Heart right ventricle (tissue), 16 donors: ENCODE results near the gene CCHCR1. TPM values are rescaled to one million over a fixed set of nuclear protein-coding genes. Genes with fewer than 3 reads are reported as not detected.

Experiments
- ATAC-seq, 8 donors: fragments of 200-7000 bp; cut with Tn5 transposase; one replicate each; pipeline ENCODE4 v1.9.1; 2020; ENCODE audit warnings: mild to moderate bottlenecking in 8 of 8, moderate library complexity in 8 of 8, moderate number of reproducible peaks in 1 of 8
- DNase-seq, 2 donors: peaks; one replicate each; pipeline ENCODE4 v3.0.0-alpha.2; 2020
- H3K27ac ChIP-seq, 10 donors: fragments of 200-600 bp; sonication (generic) in 2 of 10; one replicate each; pipeline versions ENCODE4 v1.5.0 to v1.8.0; 2020 to 2022; ENCODE audit warnings: mild to moderate bottlenecking in 3 of 10
- H3K27me3 ChIP-seq, 7 donors: fragments of 200-600 bp; one replicate each; pipeline ENCODE4 v1.8.0; 2021 to 2022; ENCODE audit warnings: mild to moderate bottlenecking in 2 of 7
- H3K36me3 ChIP-seq, 9 donors: fragments of 200-600 bp; sonication (generic) in 1 of 9; one replicate each; pipeline versions ENCODE4 v1.5.0 to v1.8.0; 2020 to 2022; ENCODE audit warnings: mild to moderate bottlenecking in 2 of 9
- H3K4me1 ChIP-seq, 9 donors: fragments of 200-600 bp; sonication (generic) in 1 of 9; one replicate each; pipeline versions ENCODE4 v1.5.0 to v1.8.0; 2020 to 2022; ENCODE audit warnings: mild to moderate bottlenecking in 4 of 9
- H3K4me3 ChIP-seq, 10 donors: fragments of 200-600 bp; sonication (generic) in 2 of 10; one replicate each; pipeline versions ENCODE4 v1.5.0 to v1.8.0; 2020 to 2022; ENCODE audit warnings: mild to moderate bottlenecking in 7 of 10, moderate library complexity in 2 of 10
- H3K9me3 ChIP-seq, 11 donors: fragments of 200-600 bp in 10 of 11; sonication (generic) in 2 of 11; one replicate each; pipeline versions ENCODE4 v1.5.0 to v1.8.0; 2013 to 2022; ENCODE audit warnings: mild to moderate bottlenecking in 2 of 11, control low read depth in 1 of 11, moderate library complexity in 1 of 11
- CTCF ChIP-seq, 9 donors: fragments of 200-600 bp; sonication (generic) in 2 of 9; IDR thresholded peaks; one replicate each; pipeline versions ENCODE4 v1.5.0 to v1.8.0; 2021 to 2022; ENCODE audit warnings: antibody characterized with exemption in 9 of 9, mild to moderate bottlenecking in 5 of 9, moderate library complexity in 1 of 9
- WGBS, 2 donors: extraction: QIAGEN DNeasy Blood & Tissue Kit; methylation state at CpG; one replicate each; pipeline ENCODE4 v1.1.7; 2013; ENCODE audit warnings: inconsistent platforms in 1 of 2; 5-methylcytosine and 5-hydroxymethylcytosine counted together
- intact Hi-C, 10 donors: fragments of 100-400 bp; cut with DNase I; formaldehyde crosslinking; loops; one replicate each; pipeline versions ENCODE4 v1.11.1 to v1.14.2; 2022
- polyA plus RNA-seq, 2 donors: library from polyadenylated mRNA; stranded (reverse); fragments of 200-250 nt; gene quantifications; one replicate each; pipeline ENCODE4 v1.2.3, GENCODE V29; 2013
- total RNA-seq, 10 donors: library from RNA; stranded (reverse); fragmentation: NEBNext Ultra II Directional in 3 of 10; extraction: Animal tissue kit (Norgen Biotek cat#: 25700) in 3 of 10; gene quantifications; one replicate each; pipeline versions ENCODE4 v1.2.1 to v1.2.4, GENCODE V29; 2021 to 2023
- donor health status: Arrhythmogenic right ventricular cardiomyopathy.
- donor health status: ischemic (EF 13 %, LVEDD 7.1; RV severe dilation, severe dysfunction).
- donor health status: healthy with polysubstance abuse.
- donor health status: DM: no; HTN: yes; CAD: no.
- donor health status: DM: no; HTN: no; CAD: no.
- donor health status: ischemic (EF 25% LVEDD 6.9; RV normal size, moderate dysfunction).
- donor health status: ischemic (EF 25% LVEDD 5.7; RV mildly dilated, moderate dysfunction).
- donor health status: healthy.
- donor health status: DM: yes; HTN: yes; CAD: no.
- donor health status: Ischemic cardiomyopathy.
- donor health status: ischemic (EF 35%, LVEDD 5.7; RV mildly dilated, moderate dysfunction).
- donor health status: nonischemic (EF 11% LVEDD 7.7; RV severe dilation, severe dysfunction).
- donor health status: DM: yes; HTN: yes; CAD: no.
- donor health status: PGD.
- donor health status: ischemic (EF 29% LVEDD 5.4; RV normal size, mild dysfunction).
- donor health status: nonischemic (EF 23%, LVEDD 6.1; RV moderate dilation, normal function).

The CCHCR1 gene
- total and polyA plus RNA-seq, 12 donors, result 8.0 to 15.9 (median 11.2) TPM

GRCh38 chr6:31114970-31115849, 42.4 kb downstream of the CCHCR1 start:
- Histone ChIP-seq H3K36me3 (no peaks in the 10 kb centered on the region), H3K4me3 (peak overlapping the region in 5 of 10 donors; percentile 20 to 36 (median 25)), H3K27ac (peak overlapping the region; percentile 29 to 80 (median 66)), H3K4me1 (peaks cover 6 to 53% (median 40%) of the 10 kb centered on the region in 9 donors), H3K9me3 (no peaks in the 10 kb centered on the region), H3K27me3 (peaks cover 0 to 5% (median 0%) of the 10 kb centered on the region in 7 donors)
- no peak for DNase-seq
- WGBS, 2 donors, result 53 to 68% methylated on average over 9 of the region's 9 CpGs
- intact Hi-C loops, result no loop called here
- ATAC-seq, result peak in 6 of 8 donors; percentile 16 to 49 (median 40)
- peak in 5 of 9 donors; percentile 7 to 51 (median 36) for TF ChIP-seq CTCF (IDR thresholded peaks at IDR 0.05)

- Histone ChIP-seq H3K9me3 (no peaks in the 10 kb centered on the region), H3K4me3 (peak within 1 kb of the TSS in 5 of 10 donors; percentile 20 to 36 (median 25)), H3K27ac (peak within 1 kb of the TSS; percentile 29 to 80 (median 66)), H3K4me1 (peaks cover 6 to 53% (median 40%) of the 10 kb centered on the region in 9 donors), H3K27me3 (peaks cover 0 to 7% (median 0%) of the 10 kb centered on the region in 7 donors), H3K36me3 (no peaks in the 10 kb centered on the region)
- no peak for TF ChIP-seq CTCF (IDR thresholded peaks at IDR 0.05)
- ATAC-seq (peak; percentile 82 to 96 (median 90)), DNase-seq (peak; percentile 76 to 77)
- intact Hi-C loops, result no loop called here
- 2 to 22% methylated on average over 3 of the region's 3 CpGs for WGBS, 2 donors
Observed at GRCh38 chr6:31114541-31114878, 43.1 kb downstream of the CCHCR1 start, which contains the start of gene PSORS1C1. TSS of gene PSORS1C1 (plus strand) at chr6:31114800. CDS start at chr6:31129633, 14,833 bp downstream.

- Histone ChIP-seq H3K27ac (peak overlapping the region; percentile 29 to 80 (median 66)), H3K4me1 (peaks cover 6 to 53% (median 40%) of the 10 kb centered on the region in 9 donors), H3K36me3 (no peaks in the 10 kb centered on the region), H3K4me3 (peak overlapping the region in 3 of 10 donors; percentile 21 to 32 (median 25)), H3K9me3 (no peaks in the 10 kb centered on the region), H3K27me3 (peaks cover 0 to 11% (median 0%) of the 10 kb centered on the region in 7 donors)
- intact Hi-C loops, result no loop called here
- WGBS, 2 donors, result 68 to 69% methylated on average over 7 of the region's 7 CpGs
- DNase-seq (no peak), ATAC-seq (peak in 3 of 8 donors; percentile 3 to 12 (median 5))
- TF ChIP-seq CTCF (IDR thresholded peaks at IDR 0.05), result peak in 1 of 9 donors; percentile 11
Observed at GRCh38 chr6:31113861-31114540, 43.6 kb downstream of the CCHCR1 start.

GRCh38 chr6:31112478-31112877, 45.1 kb downstream of the CCHCR1 start, which contains the start of gene C6orf15:
TSS of gene C6orf15 (minus strand) at chr6:31112575. CDS start at chr6:31112555, 20 bp downstream.
- TF ChIP-seq CTCF (IDR thresholded peaks at IDR 0.05), result no peak
- Histone ChIP-seq H3K36me3 (no peaks in the 10 kb centered on the region), H3K9me3 (no peaks in the 10 kb centered on the region), H3K27me3 (peaks cover 0 to 11% (median 0%) of the 10 kb centered on the region in 7 donors), H3K4me3 (no peak within 1 kb of the TSS), H3K27ac (peak within 1 kb of the TSS in 2 of 10 donors; percentile 36 to 78), H3K4me1 (peaks cover 6 to 47% (median 38%) of the 10 kb centered on the region in 9 donors)
- 85 to 94% methylated on average over 5 of the region's 5 CpGs for WGBS, 2 donors
- no peak for DNase-seq
- intact Hi-C loops, result no loop called here
- ATAC-seq, result no peak
